ENCODE measurements around the gene FASTKD1. TPM values are rescaled to one million over a fixed set of nuclear protein-coding genes. Genes with fewer than 3 reads are reported as not detected.

The FASTKD1 gene
- total and polyA plus RNA-seq, 4 donors: 10.4 to 40.1 (median 30.1) TPM

- H3K36me3 ChIP-seq (ENCODE audit: control insufficient read depth in 4 of 4, insufficient read depth in 4 of 4, low read length in 4 of 4): no peaks in the 10 kb centered on the region
- peaks cover 0 to 9% (median 4%) of the 10 kb centered on the region in 5 donors for H3K4me1 ChIP-seq (ENCODE audit: control insufficient read depth in 5 of 5, insufficient read depth in 5 of 5, low read length in 5 of 5)
- 96 to 98% methylated on average over 1 of the region's 1 CpG for WGBS, 2 donors
- no peaks in the 10 kb centered on the region for H3K27me3 ChIP-seq (ENCODE audit: control insufficient read depth in 3 of 3, insufficient read depth in 3 of 3, low read length in 2 of 3)
- H3K27ac ChIP-seq (ENCODE audit: low read depth in 1 of 2, low read length in 1 of 2): no peak overlapping the region
- no peak overlapping the region for H3K4me3 ChIP-seq
- TF ChIP-seq, protein P1, sequence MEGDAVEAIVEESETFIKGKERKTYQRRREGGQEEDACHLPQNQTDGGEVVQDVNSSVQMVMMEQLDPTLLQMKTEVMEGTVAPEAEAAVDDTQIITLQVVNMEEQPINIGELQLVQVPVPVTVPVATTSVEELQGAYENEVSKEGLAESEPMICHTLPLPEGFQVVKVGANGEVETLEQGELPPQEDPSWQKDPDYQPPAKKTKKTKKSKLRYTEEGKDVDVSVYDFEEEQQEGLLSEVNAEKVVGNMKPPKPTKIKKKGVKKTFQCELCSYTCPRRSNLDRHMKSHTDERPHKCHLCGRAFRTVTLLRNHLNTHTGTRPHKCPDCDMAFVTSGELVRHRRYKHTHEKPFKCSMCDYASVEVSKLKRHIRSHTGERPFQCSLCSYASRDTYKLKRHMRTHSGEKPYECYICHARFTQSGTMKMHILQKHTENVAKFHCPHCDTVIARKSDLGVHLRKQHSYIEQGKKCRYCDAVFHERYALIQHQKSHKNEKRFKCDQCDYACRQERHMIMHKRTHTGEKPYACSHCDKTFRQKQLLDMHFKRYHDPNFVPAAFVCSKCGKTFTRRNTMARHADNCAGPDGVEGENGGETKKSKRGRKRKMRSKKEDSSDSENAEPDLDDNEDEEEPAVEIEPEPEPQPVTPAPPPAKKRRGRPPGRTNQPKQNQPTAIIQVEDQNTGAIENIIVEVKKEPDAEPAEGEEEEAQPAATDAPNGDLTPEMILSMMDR (IDR thresholded peaks at IDR 0.05; ENCODE audit: control extremely low read depth, extremely low read depth): no peak
- no peak overlapping the region for H3K9ac ChIP-seq (ENCODE audit: insufficient read depth in 1 of 2, low read length in 2 of 2)
- ATAC-seq (ENCODE audit: insufficient read depth, low FRiP score) (no peak), DNase-seq (no peak)
- no peaks in the 10 kb centered on the region for H3K9me3 ChIP-seq (ENCODE audit: control insufficient read depth in 4 of 4, insufficient read depth in 3 of 4, low read length in 3 of 4)
Observed at GRCh38 chr2:169513094-169513493, 60.6 kb downstream of the FASTKD1 start.

DNA sequence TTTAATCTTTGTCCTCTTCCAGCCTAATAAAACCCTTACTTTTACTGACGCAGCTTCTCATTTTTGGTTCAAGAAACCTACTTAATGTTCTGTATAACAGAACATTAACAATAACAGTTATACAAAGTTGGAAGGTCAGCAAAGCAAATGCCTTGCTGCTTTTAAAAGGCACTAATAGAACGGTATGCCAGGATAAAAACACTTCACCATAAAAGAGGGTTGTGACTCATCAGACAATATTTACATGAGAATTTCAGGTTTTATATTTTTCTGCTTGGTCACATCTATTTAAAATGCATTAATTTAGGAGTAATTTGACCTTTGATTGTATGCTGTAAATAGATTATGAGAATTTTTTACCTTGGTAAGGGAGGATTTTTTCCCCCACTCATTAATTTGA lies 61.1 kb downstream of the FASTKD1 start:
- 60 to 80% methylated on average over 2 of the region's 2 CpGs for WGBS, 2 donors
- ATAC-seq (ENCODE audit: insufficient read depth, low FRiP score) (no peak), DNase-seq (no peak)
- Histone ChIP-seq H3K27me3 (ENCODE audit: control insufficient read depth in 3 of 3, insufficient read depth in 3 of 3, low read length in 2 of 3) (no peaks in the 10 kb centered on the region), H3K9me3 (ENCODE audit: control insufficient read depth in 4 of 4, insufficient read depth in 3 of 4, low read length in 3 of 4) (no peaks in the 10 kb centered on the region), H3K27ac (ENCODE audit: low read depth in 1 of 2, low read length in 1 of 2) (peak overlapping the region in 1 of 2 donors; percentile 45), H3K4me1 (ENCODE audit: control insufficient read depth in 5 of 5, insufficient read depth in 5 of 5, low read length in 5 of 5) (peaks cover 0 to 9% (median 4%) of the 10 kb centered on the region in 5 donors), H3K4me3 (no peak overlapping the region), H3K9ac (ENCODE audit: insufficient read depth in 1 of 2, low read length in 2 of 2) (no peak overlapping the region), H3K36me3 (ENCODE audit: control insufficient read depth in 4 of 4, insufficient read depth in 4 of 4, low read length in 4 of 4) (no peaks in the 10 kb centered on the region)
- TF ChIP-seq, protein P1 (IDR thresholded peaks at IDR 0.05; ENCODE audit: control extremely low read depth, extremely low read depth): no peak

GRCh38 chr2:169511818-169512217 lies 61.8 kb downstream of the FASTKD1 start:
- Histone ChIP-seq H3K4me1 (ENCODE audit: control insufficient read depth in 5 of 5, insufficient read depth in 5 of 5, low read length in 5 of 5) (peaks cover 0 to 9% (median 2%) of the 10 kb centered on the region in 5 donors), H3K9ac (ENCODE audit: insufficient read depth in 1 of 2, low read length in 2 of 2) (no peak overlapping the region), H3K27ac (ENCODE audit: low read depth in 1 of 2, low read length in 1 of 2) (peak overlapping the region in 1 of 2 donors; percentile 66), H3K9me3 (ENCODE audit: control insufficient read depth in 4 of 4, insufficient read depth in 3 of 4, low read length in 3 of 4) (no peaks in the 10 kb centered on the region), H3K36me3 (ENCODE audit: control insufficient read depth in 4 of 4, insufficient read depth in 4 of 4, low read length in 4 of 4) (no peaks in the 10 kb centered on the region), H3K4me3 (no peak overlapping the region), H3K27me3 (ENCODE audit: control insufficient read depth in 3 of 3, insufficient read depth in 3 of 3, low read length in 2 of 3) (no peaks in the 10 kb centered on the region)
- DNase-seq: no peak
- no peak for ATAC-seq (ENCODE audit: insufficient read depth, low FRiP score)
- TF ChIP-seq, protein P1 (IDR thresholded peaks at IDR 0.05; ENCODE audit: control extremely low read depth, extremely low read depth): no peak
- 90% methylated on average over 1 of the region's 1 CpG for WGBS, 2 donors

DNA sequence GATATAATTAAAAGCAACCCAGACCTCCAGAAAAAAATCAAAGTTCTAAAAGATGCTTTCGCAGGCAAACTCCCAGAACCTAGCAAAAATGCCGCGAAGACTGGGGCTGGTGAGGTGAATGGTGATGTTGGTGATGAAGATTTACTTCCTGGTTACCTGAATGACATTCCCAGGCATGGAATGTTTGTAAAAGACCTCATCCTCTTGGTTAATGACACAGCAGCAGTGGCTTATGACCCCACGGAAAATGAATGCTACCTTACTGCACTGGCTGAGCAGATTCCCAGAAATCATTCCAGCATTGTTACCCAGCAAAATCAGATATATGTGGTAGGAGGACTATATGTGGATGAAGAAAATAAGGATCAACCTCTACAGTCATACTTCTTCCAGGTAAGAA lies 63.2 kb downstream of the FASTKD1 start:
- H3K9me3 ChIP-seq (ENCODE audit: control insufficient read depth in 4 of 4, insufficient read depth in 3 of 4, low read length in 3 of 4): no peaks in the 10 kb centered on the region
- H3K4me1 ChIP-seq (ENCODE audit: control insufficient read depth in 5 of 5, insufficient read depth in 5 of 5, low read length in 5 of 5): peaks cover 0 to 9% (median 2%) of the 10 kb centered on the region in 5 donors
- H3K9ac ChIP-seq (ENCODE audit: insufficient read depth in 1 of 2, low read length in 2 of 2): no peak overlapping the region
- ATAC-seq (ENCODE audit: insufficient read depth, low FRiP score) (no peak), DNase-seq (no peak)
- H3K27me3 ChIP-seq (ENCODE audit: control insufficient read depth in 3 of 3, insufficient read depth in 3 of 3, low read length in 2 of 3): no peaks in the 10 kb centered on the region
- H3K36me3 ChIP-seq (ENCODE audit: control insufficient read depth in 4 of 4, insufficient read depth in 4 of 4, low read length in 4 of 4): no peaks in the 10 kb centered on the region
- peak overlapping the region in 1 of 2 donors; percentile 86 for H3K27ac ChIP-seq (ENCODE audit: low read depth in 1 of 2, low read length in 1 of 2)
- WGBS, 2 donors: 96 to 97% methylated on average over 4 of the region's 4 CpGs
- TF ChIP-seq, protein P1 (IDR thresholded peaks at IDR 0.05; ENCODE audit: control extremely low read depth, extremely low read depth): no peak
- H3K4me3 ChIP-seq: no peak overlapping the region
